HFFc6 (cell line): ENCODE measurements around the gene PMEPA1. TPM values are rescaled to one million over a fixed set of nuclear protein-coding genes. Genes with fewer than 3 reads are reported as not detected.

Experiments used
- DNase-seq: peaks from one replicate; pipeline ENCODE4 v3.0.0-alpha.2; 2018
- H3K27ac Mint-ChIP-seq: 2 replicates; pipeline ENCODE4 v1.8.0; 2020; ENCODE audit warnings: mild to moderate bottlenecking, mixed read lengths
- H3K27me3 Mint-ChIP-seq: 2 replicates; pipeline ENCODE4 v1.8.0; 2021; ENCODE audit warnings: mild to moderate bottlenecking, moderate library complexity, mixed read lengths; ENCODE audit not compliant: insufficient read depth
- H3K36me3 Mint-ChIP-seq: 2 replicates; pipeline ENCODE4 v1.8.0; 2021; ENCODE audit warnings: low read depth, mixed read lengths
- H3K4me1 Mint-ChIP-seq: 2 replicates; pipeline ENCODE4 v1.8.0; 2020; ENCODE audit warnings: low read depth, mixed read lengths
- H3K4me3 Mint-ChIP-seq: 2 replicates; pipeline ENCODE4 v1.8.0; 2020; ENCODE audit warnings: mild to moderate bottlenecking, moderate library complexity, mixed read lengths
- H3K9me3 Mint-ChIP-seq: 2 replicates; pipeline ENCODE4 v1.8.0; 2020; ENCODE audit warnings: mild to moderate bottlenecking, mixed read lengths
- total RNA-seq, 6 experiments: library from RNA; stranded (reverse); fragmentation: NEBNext Ultra II Directional; extraction: Animal tissue kit (Norgen Biotek cat#: 25700); gene quantifications; 2 replicates in 1 of 6; 3 replicates in 5 of 6; pipeline ENCODE4 v1.2.3, GENCODE V29; 2021
- TF ChIP-seq, protein P1 (sequence below): fragments of 200-600 bp; sonication (generic); IDR thresholded peaks from 2 replicates; pipeline ENCODE4 v1.5.0; 2021; ENCODE audit warnings: antibody characterized with exemption, mild to moderate bottlenecking

The PMEPA1 gene
- total RNA-seq, 6 experiments from 2014 or later = 4.7 to 8.0 (median 5.3) TPM

DNA sequence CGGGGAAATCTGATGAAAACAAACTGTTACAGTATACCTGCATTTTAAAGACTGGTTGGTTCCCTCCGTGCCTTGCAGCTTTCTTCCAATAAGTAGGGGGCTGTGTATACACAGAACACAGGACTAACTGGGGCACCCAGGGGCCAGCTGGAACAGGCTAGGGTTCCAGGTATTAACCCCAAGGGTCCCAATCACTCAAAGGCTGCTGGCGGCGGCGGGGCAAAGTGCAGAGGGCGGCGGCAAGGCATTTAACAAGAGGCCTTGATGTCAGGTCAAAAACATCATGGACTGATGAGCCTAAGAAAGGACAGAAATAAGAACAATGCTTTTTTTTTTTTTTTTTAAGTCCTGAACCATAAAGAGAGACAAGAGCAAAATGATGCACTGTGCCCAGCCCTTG lies 2.5 kb downstream of the PMEPA1 start:
- TF ChIP-seq, protein P1, sequence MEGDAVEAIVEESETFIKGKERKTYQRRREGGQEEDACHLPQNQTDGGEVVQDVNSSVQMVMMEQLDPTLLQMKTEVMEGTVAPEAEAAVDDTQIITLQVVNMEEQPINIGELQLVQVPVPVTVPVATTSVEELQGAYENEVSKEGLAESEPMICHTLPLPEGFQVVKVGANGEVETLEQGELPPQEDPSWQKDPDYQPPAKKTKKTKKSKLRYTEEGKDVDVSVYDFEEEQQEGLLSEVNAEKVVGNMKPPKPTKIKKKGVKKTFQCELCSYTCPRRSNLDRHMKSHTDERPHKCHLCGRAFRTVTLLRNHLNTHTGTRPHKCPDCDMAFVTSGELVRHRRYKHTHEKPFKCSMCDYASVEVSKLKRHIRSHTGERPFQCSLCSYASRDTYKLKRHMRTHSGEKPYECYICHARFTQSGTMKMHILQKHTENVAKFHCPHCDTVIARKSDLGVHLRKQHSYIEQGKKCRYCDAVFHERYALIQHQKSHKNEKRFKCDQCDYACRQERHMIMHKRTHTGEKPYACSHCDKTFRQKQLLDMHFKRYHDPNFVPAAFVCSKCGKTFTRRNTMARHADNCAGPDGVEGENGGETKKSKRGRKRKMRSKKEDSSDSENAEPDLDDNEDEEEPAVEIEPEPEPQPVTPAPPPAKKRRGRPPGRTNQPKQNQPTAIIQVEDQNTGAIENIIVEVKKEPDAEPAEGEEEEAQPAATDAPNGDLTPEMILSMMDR = no peak
- DNase-seq = no peak
- H3K4me1 Mint-ChIP-seq = peaks cover 13% of the 10 kb centered on the region
- no peak overlapping the region for H3K27ac Mint-ChIP-seq
- no peak overlapping the region for H3K4me3 Mint-ChIP-seq
- H3K27me3 Mint-ChIP-seq = peaks cover 16% of the 10 kb centered on the region
- H3K9me3 Mint-ChIP-seq = no peaks in the 10 kb centered on the region
- H3K36me3 Mint-ChIP-seq = no peaks in the 10 kb centered on the region

DNA sequence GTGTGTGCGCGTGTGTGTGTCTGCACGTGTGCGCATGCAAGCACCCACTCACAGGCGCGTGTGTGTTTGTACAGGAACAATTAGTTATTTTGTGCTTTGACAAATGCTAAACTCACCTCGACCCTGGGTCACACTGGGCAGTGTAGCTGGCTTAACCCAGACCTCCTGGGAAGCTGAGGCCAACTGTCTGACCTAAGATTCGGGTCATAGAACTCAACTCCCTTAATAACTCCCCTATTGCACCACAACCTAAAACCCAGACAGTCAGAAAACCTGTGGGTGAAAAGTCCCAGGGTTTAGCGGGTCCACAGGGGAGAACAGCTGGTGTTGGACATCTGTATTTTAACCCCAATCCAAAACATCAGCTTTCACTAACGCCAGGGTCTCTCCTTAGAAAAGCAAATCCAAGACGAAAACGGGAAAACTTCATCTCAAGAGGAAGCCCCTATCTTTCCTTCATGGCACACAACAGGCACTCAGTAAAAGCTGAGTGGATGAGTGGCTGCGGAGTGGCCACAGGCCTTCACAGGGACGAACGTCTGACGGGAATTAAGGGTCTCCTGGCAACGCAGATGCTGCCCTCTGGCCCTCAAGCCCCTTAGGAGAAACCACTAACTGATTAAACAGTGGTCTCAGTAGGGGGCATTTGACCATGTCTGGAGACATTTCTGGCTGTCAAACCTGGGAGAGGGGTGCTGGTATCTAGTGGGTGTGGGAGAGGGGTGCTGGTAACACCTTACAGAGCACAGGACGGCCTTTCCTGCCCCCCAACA lies 4.5 kb downstream of the PMEPA1 start:
- no peaks in the 10 kb centered on the region for H3K36me3 Mint-ChIP-seq
- H3K27me3 Mint-ChIP-seq = peaks cover 17% of the 10 kb centered on the region
- H3K4me1 Mint-ChIP-seq = peaks cover 8% of the 10 kb centered on the region
- TF ChIP-seq, protein P1 = no peak
- no peak for DNase-seq
- no peaks in the 10 kb centered on the region for H3K9me3 Mint-ChIP-seq
- no peak overlapping the region for H3K4me3 Mint-ChIP-seq
- no peak overlapping the region for H3K27ac Mint-ChIP-seq

DNA sequence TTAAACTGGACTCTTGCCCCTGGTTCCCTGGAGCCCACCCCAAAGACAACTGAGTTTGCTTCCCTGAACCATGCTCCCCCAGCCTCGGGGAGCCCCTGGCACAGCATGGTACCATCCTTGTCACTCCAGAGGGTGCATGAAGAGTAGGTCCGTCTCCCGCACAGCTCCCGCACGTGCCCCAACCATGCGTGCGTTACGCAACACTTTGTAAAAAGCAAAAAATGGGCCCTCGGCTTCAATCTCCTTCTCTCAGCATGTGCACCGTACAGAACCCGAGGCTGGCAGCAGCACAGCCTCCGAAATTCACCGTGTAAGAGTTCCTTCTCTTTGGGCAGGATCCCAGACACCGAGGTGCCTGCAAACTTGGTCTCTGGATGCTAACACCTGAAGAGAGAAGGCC lies 5.6 kb downstream of the PMEPA1 start:
- TF ChIP-seq, protein P1 = no peak
- Mint-ChIP-seq H3K27me3 (peaks cover 17% of the 10 kb centered on the region), H3K27ac (no peak overlapping the region), H3K4me1 (peaks cover 12% of the 10 kb centered on the region), H3K4me3 (no peak overlapping the region), H3K36me3 (no peaks in the 10 kb centered on the region), H3K9me3 (no peaks in the 10 kb centered on the region)
- DNase-seq = no peak

DNA sequence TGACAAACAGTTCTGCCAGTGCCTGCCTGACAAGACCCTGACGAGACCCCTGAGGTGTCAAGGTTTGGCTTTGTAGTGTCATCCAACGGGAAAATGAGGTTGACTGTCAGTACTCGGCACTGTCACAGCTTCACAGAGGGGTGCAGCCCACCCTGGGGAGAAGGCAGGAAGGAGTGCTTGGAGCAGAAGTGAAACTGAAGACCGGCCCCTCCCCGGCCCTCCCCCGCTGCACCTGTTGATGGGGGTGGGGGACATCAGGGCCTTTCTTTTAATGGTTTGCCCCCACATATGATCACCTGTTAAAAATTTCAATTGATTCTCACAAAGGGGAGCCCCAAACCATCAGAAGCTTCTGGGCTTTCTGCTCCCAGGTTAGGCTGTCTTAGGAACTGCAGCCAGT lies 6.8 kb downstream of the PMEPA1 start:
- TF ChIP-seq, protein P1 = no peak
- Mint-ChIP-seq H3K27ac (no peak overlapping the region), H3K9me3 (no peaks in the 10 kb centered on the region), H3K4me1 (peaks cover 17% of the 10 kb centered on the region), H3K4me3 (no peak overlapping the region), H3K27me3 (peaks cover 17% of the 10 kb centered on the region), H3K36me3 (no peaks in the 10 kb centered on the region)
- no peak for DNase-seq

DNA sequence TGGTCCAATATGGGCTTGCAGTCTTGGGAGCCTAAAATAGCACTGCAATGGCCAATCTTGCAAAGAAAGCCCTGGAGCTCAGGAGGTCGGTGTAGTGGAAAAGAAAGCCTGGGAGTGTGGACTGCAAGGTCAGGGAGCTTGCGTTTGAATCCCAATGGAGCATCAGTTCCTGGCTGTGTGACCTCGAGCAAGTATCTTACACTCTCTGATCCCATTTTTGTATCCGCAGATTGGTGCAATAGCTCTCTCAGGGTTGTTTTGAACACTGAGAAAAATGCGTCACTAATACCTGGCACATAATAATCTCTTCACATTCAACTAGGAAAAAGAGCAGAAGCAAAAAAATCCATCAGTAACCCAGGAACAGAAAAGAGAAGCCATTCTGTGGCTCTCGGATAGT lies 7.3 kb downstream of the PMEPA1 start:
- peaks cover 22% of the 10 kb centered on the region for H3K4me1 Mint-ChIP-seq
- H3K36me3 Mint-ChIP-seq = no peaks in the 10 kb centered on the region
- H3K27me3 Mint-ChIP-seq = peaks cover 17% of the 10 kb centered on the region
- no peaks in the 10 kb centered on the region for H3K9me3 Mint-ChIP-seq
- no peak for DNase-seq
- no peak overlapping the region for H3K27ac Mint-ChIP-seq
- H3K4me3 Mint-ChIP-seq = no peak overlapping the region
- TF ChIP-seq, protein P1 = no peak
